ENCODE data around the gene CD22. TPM values are rescaled to one million over a fixed set of nuclear protein-coding genes. Genes with fewer than 3 reads are reported as not detected.
"Not testable (repeated sequence)": the region's sequence is repeated elsewhere in the genome, so short reads cannot be mapped to it uniquely, and the experiment has no call there.

Gene CD22
- total RNA-seq, 2 donors from 2014 or later, result 7.0 to 48.2 TPM

- ATAC-seq; H3K27ac Mint-ChIP-seq; H3K9me3 Mint-ChIP-seq; H3K36me3 Mint-ChIP-seq; DNase-seq (ENCODE audit: low spot score in 2 of 2): not testable (repeated sequence)
Observed at GRCh38 chr19:35358834-35359233, 29.8 kb downstream of the CD22 start.

GRCh38 chr19:35359395-35359794, 30.4 kb downstream of the CD22 start:
- DNase-seq (ENCODE audit: low spot score in 2 of 2); H3K36me3 Mint-ChIP-seq; ATAC-seq; H3K9me3 Mint-ChIP-seq; H3K27ac Mint-ChIP-seq: not testable (repeated sequence)

GRCh38 chr19:35360081-35360480, 31.1 kb downstream of the CD22 start:
- ATAC-seq; H3K27ac Mint-ChIP-seq; H3K36me3 Mint-ChIP-seq; H3K9me3 Mint-ChIP-seq; DNase-seq (ENCODE audit: low spot score in 2 of 2): not testable (repeated sequence)

- Mint-ChIP-seq H3K27ac (no peak overlapping the region), H3K36me3 (no peaks in the 10 kb centered on the region), H3K9me3 (no peaks in the 10 kb centered on the region)
- DNase-seq (ENCODE audit: low spot score in 2 of 2) (no peak), ATAC-seq (no peak)
Observed at GRCh38 chr19:35360880-35361420, 32.0 kb downstream of the CD22 start.

- Mint-ChIP-seq H3K27ac (no peak overlapping the region), H3K9me3 (no peaks in the 10 kb centered on the region), H3K36me3 (no peaks in the 10 kb centered on the region)
- no peak for DNase-seq (ENCODE audit: low spot score in 2 of 2)
- no peak for ATAC-seq
Observed at GRCh38 chr19:35362261-35363000, 33.4 kb downstream of the CD22 start.

- DNase-seq (ENCODE audit: low spot score in 2 of 2), result no peak
- H3K36me3 Mint-ChIP-seq, result no peaks in the 10 kb centered on the region
- no peak for ATAC-seq
Observed at GRCh38 chr19:35363001-35363590, 34.1 kb downstream of the CD22 start.

GRCh38 chr19:35363711-35364425, 34.9 kb downstream of the CD22 start:
- no peak for DNase-seq (ENCODE audit: low spot score in 2 of 2)
- Mint-ChIP-seq H3K27ac (no peak overlapping the region), H3K36me3 (no peaks in the 10 kb centered on the region), H3K9me3 (no peaks in the 10 kb centered on the region)
- no peak for ATAC-seq

More at GRCh38 chr19:35363001-35363590, 34.1 kb downstream of the CD22 start:
- Mint-ChIP-seq H3K9me3 (no peaks in the 10 kb centered on the region), H3K27ac (no peak overlapping the region)

- H3K36me3 Mint-ChIP-seq, result no peaks in the 10 kb centered on the region
- H3K9me3 Mint-ChIP-seq, result no peaks in the 10 kb centered on the region
- no peak overlapping the region for H3K27ac Mint-ChIP-seq
- no peak for ATAC-seq
- no peak for DNase-seq (ENCODE audit: low spot score in 2 of 2)
Observed at GRCh38 chr19:35365303-35365702, 36.3 kb downstream of the CD22 start.

- H3K36me3 Mint-ChIP-seq, result no peaks in the 10 kb centered on the region
- DNase-seq (ENCODE audit: low spot score in 2 of 2) (no peak), ATAC-seq (no peak)
- H3K27ac Mint-ChIP-seq, result no peak overlapping the region
- H3K9me3 Mint-ChIP-seq, result no peaks in the 10 kb centered on the region
Observed at GRCh38 chr19:35368378-35368777, 39.4 kb downstream of the CD22 start.

- DNase-seq (ENCODE audit: low spot score in 2 of 2), result no peak
- Mint-ChIP-seq H3K9me3 (no peaks in the 10 kb centered on the region), H3K36me3 (no peaks in the 10 kb centered on the region), H3K27ac (no peak overlapping the region)
- no peak for ATAC-seq
Observed at GRCh38 chr19:35369522-35369921, 40.5 kb downstream of the CD22 start.

- ATAC-seq (no peak), DNase-seq (ENCODE audit: low spot score in 2 of 2) (no peak)
- Mint-ChIP-seq H3K36me3 (no peaks in the 10 kb centered on the region), H3K27ac (no peak within 1 kb of the TSS), H3K9me3 (no peaks in the 10 kb centered on the region)
Observed at GRCh38 chr19:35370722-35371121, 41.7 kb downstream of the CD22 start, which contains the start of gene GPR42. TSS of gene GPR42 (plus strand) at chr19:35371068. CDS start at chr19:35371360, 292 bp downstream.

GRCh38 chr19:35373492-35373891, 44.5 kb downstream of the CD22 start:
- Mint-ChIP-seq H3K27ac (peak overlapping the region in 1 of 2 donors; percentile 46), H3K36me3 (no peaks in the 10 kb centered on the region), H3K9me3 (peaks cover 0 to 1% of the 10 kb centered on the region in 2 donors)
- ATAC-seq, result no peak
- no peak for DNase-seq (ENCODE audit: low spot score in 2 of 2)

- not testable (repeated sequence) for DNase-seq (ENCODE audit: low spot score in 2 of 2); ATAC-seq; H3K36me3 Mint-ChIP-seq; H3K9me3 Mint-ChIP-seq
- H3K27ac Mint-ChIP-seq, result peak overlapping the region in 1 of 2 donors; percentile 46
Observed at GRCh38 chr19:35374031-35374430, 45.0 kb downstream of the CD22 start.

- Mint-ChIP-seq H3K27ac (peak overlapping the region; percentile 46 to 73), H3K36me3 (no peaks in the 10 kb centered on the region)
Observed at GRCh38 chr19:35375505-35376307, 46.7 kb downstream of the CD22 start.

GRCh38 chr19:35377656-35378055, 48.7 kb downstream of the CD22 start:
- H3K36me3 Mint-ChIP-seq, result no peaks in the 10 kb centered on the region
- ATAC-seq, result no peak
- H3K27ac Mint-ChIP-seq, result no peak overlapping the region
- H3K9me3 Mint-ChIP-seq, result peaks cover 0 to 5% of the 10 kb centered on the region in 2 donors
- no peak for DNase-seq (ENCODE audit: low spot score in 2 of 2)

More at GRCh38 chr19:35375505-35376307, 46.7 kb downstream of the CD22 start:
- peaks cover 0 to 5% of the 10 kb centered on the region in 2 donors for H3K9me3 Mint-ChIP-seq
- DNase-seq (ENCODE audit: low spot score in 2 of 2) (no peak), ATAC-seq (no peak)

- no peak for ATAC-seq
- no peaks in the 10 kb centered on the region for H3K36me3 Mint-ChIP-seq
- no peak overlapping the region for H3K27ac Mint-ChIP-seq
- peaks cover 0 to 5% of the 10 kb centered on the region in 2 donors for H3K9me3 Mint-ChIP-seq
- DNase-seq (ENCODE audit: low spot score in 2 of 2), result no peak
Observed at GRCh38 chr19:35378356-35378755, 49.4 kb downstream of the CD22 start.
